IMR-90 (cell line): Measurements from ENCODE around the gene CKLF.

Source experiments
- CHD1 ChIP-seq: IDR thresholded peaks from 2 replicates; pipeline ENCODE4 v1.6.1; 2012; ENCODE audit warnings: low read depth, low read length, improper control_type of control experiment
- FOS ChIP-seq: fragments of 150-350 bp; IDR thresholded peaks from 2 replicates; pipeline ENCODE4 v1.6.1; 2016; ENCODE audit warnings: low read depth, low read length
- POLR2A ChIP-seq: IDR thresholded peaks from 2 replicates; pipeline ENCODE4 v1.6.1; 2012; ENCODE audit warnings: mild to moderate bottlenecking, low read depth, low read length
- RAD21 ChIP-seq: IDR thresholded peaks from 2 replicates; pipeline ENCODE4 v1.6.1; 2012; ENCODE audit warnings: low read length, improper control_type of control experiment
- RFX5 ChIP-seq: IDR thresholded peaks from 2 replicates; pipeline ENCODE4 v1.8.0; 2012; ENCODE audit warnings: low read depth, mild to moderate bottlenecking, low read length, moderate library complexity
- TF ChIP-seq, protein P1 (sequence below): conservative IDR thresholded peaks from 2 replicates; pipeline ENCODE4 v1.5.1; 2012; ENCODE audit warnings: mild to moderate bottlenecking, low read depth, low read length, improper control_type of control experiment

DNA sequence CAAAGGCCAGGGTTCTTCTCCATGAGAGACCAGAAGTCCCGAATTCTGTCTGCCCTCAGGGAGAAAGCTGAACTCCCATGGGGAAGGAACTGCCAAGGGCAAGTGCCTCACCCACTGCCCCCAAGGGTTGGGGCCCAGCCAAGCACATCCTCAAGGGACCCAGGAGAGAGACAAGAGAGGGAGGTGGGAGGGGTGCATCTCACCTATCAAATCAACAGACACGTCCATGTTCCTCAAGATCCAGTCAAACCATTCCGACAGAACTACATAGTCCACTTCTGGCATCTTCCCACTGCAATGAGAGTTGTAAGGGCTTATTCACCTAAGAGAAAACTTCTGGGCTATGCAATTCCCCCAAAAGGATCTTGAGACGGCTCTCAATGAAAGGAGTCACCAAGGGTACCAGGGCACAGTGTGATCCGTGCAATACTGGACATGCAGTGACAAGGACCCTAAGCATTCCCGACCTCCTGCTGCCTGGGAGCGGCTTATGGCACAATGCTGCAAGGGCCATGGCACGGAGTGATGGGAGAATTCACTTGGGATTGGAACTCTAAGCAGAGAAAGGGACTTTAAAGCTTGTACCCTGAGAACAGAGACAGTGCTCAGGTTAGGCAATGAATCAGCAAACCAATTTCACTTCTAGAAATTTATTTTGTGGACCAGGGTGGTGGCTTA is 34.7 kb upstream of the CKLF start:
- TF ChIP-seq POLR2A: no peak
- TF ChIP-seq, protein P1, sequence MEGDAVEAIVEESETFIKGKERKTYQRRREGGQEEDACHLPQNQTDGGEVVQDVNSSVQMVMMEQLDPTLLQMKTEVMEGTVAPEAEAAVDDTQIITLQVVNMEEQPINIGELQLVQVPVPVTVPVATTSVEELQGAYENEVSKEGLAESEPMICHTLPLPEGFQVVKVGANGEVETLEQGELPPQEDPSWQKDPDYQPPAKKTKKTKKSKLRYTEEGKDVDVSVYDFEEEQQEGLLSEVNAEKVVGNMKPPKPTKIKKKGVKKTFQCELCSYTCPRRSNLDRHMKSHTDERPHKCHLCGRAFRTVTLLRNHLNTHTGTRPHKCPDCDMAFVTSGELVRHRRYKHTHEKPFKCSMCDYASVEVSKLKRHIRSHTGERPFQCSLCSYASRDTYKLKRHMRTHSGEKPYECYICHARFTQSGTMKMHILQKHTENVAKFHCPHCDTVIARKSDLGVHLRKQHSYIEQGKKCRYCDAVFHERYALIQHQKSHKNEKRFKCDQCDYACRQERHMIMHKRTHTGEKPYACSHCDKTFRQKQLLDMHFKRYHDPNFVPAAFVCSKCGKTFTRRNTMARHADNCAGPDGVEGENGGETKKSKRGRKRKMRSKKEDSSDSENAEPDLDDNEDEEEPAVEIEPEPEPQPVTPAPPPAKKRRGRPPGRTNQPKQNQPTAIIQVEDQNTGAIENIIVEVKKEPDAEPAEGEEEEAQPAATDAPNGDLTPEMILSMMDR: no peak
- TF ChIP-seq FOS: no peak
- TF ChIP-seq RAD21: no peak
- TF ChIP-seq RFX5: no peak
- no peak for TF ChIP-seq CHD1
